ENCODE measurements around the gene MEGF6.

MEGF6 gene

DNA sequence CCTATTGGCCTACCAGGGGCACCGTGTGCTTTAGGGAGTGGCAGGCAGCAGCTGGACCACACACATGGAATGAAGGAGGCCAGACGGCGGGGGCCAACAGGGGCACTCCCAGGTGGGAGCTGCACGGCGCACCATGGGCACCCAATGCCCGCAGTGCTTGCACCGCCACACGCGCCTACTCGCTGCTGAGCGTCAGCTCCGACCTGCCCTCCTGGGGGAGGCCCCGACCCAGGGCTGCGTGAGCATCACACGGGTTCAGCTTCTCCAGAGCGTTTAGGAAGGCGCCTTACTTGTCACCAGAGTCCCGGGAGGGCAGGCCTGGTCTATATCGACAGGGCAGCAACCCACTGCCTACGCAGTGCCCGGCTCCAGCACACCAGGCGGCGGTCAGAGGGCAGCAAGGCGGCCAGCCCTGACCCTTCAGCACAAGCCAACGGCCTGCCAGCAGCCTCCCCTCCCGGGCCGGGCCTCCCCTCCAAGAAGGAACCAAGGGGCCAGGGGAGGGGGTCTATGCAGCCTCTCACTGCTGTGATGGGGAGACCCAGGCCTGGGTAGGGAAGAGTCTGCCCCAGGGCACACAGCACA lies 91.9 kb downstream of the MEGF6 start:
- no peak for DNase-seq (ENCODE audit: low read depth in 2 of 2)

DNA sequence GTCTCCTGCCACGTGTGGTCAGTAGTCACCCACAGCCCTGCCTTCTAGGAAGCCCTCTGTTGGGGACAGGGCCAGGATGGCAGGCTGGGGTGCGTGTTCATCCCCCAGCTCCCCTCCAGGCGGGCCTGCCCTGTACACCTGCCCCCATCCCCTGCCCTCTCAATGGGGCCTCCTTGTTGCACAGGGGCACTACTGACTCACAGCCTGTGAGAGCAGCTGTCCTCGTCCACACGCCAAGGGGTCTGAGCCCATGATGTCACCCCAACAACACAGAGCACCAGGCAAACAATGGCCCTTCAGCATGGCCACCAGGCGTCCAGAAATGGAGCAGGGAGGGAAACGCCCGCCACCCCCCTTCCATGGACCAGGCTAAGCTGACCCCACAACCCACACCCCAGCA lies 92.6 kb downstream of the MEGF6 start:
- no peak for DNase-seq (ENCODE audit: low read depth in 2 of 2)

DNA sequence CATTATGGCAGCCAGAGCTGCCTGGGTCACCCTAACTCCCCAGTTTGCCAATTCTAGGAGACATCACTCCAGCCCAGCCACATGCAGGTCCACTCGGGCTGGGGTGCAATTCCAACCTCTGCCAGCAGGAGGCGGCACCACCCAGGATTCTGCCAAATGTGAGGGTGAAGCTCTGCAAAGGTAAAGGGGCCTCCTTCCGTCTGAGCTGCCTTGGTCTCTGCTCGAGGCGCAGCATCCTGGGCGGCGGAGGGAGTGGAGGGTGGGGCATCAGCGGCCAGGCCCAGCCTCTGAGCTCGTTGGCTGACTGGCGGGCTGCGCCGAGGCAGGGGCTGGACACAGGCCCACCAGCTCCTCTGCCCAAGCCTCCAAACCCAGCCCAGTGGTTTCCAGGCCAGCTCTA lies 93.1 kb downstream of the MEGF6 start:
- DNase-seq (ENCODE audit: low read depth in 2 of 2): no peak

DNA sequence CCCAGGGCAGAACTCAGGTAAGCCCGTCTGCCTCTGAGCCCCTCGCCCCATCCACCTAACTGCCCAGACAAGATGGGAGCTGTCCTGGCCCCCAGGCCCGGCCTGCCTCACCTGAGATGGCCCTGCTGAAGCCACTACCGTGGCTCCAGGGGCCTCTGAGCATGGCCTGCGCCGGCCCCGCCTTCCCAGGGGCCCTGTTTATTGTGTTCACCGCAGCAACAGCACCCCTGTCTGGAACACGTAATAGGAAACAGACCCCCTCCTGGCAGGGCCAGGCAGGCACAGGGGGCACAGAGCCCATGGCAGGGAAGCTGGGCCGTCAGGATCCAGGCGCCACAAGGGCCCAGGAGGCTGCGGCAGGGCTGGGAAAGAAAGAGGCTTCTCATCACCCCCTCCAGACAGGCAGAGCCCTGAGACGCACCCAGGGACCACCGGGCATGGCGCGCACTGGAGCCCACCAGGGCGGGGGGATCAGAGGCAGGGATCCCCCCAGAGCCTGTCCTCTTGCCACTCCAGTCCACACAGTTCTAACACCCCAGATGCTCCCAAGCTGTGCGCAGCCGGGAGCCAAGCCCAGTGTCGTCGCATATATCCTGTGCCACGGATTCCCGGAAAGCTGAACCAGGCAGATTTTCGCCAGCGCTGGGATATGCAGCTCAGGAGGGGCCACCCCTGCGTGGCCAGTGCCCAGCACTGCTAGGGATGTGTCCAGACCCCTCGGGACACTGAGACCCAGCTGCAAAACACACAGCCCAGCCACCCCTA lies 94.2 kb downstream of the MEGF6 start:
- no peak for DNase-seq (ENCODE audit: low read depth in 2 of 2)

DNA sequence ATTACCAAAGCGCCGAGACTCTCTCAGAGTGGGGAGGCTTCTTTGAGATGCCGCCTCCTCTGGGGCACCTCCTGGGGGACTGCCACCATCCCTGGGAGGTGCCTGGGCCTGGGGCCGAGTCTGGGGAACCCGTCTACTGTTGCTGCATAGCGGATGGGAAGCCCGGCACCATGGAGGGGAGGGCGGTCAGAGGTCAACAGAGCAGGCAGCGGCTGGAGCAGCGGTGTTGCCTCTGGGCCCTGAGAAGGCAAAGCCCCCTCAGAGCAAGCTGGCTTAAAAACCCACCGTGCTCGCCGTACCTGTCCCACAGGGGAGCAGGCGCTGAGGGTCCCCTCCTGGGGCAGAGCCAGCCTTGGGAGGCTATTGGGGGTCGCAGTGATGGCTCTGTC lies 94.8 kb downstream of the MEGF6 start:
- no peak for DNase-seq (ENCODE audit: low read depth in 2 of 2)

DNA sequence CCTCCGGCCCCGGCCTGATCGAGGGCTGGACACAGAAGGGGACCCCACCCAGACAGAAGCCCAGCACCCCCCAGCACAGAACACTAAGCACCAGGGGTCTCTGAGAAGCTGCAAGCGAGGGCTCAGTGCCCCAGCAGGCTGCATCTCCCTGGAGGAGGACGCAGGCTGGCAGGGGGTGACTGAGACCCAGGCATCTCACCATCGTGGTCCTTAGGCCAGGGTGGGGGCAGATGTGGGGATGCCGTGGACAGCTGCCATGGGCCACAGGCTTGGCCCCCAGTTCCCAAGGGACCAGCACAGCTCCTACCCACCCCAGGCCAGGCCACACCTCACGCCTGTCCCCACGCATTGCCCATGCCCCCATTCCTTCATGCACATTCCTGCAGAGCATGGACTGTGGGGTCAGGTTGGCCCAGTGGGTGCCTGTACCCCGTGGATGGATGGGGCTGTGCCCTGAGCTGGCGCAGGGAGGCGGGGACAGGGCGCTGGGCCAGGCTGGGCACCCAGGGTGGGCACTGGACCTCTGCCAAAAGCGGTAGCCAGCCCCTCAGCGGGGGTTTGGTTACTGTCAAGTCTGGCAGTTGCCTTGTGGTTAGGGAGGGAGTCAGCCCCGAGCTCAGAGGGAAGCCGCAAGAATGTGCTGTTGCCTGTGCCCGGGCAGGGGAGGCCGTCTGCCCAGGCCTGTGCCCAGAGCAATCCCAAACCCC lies 95.4 kb downstream of the MEGF6 start:
- no peak for DNase-seq (ENCODE audit: low read depth in 2 of 2)

DNA sequence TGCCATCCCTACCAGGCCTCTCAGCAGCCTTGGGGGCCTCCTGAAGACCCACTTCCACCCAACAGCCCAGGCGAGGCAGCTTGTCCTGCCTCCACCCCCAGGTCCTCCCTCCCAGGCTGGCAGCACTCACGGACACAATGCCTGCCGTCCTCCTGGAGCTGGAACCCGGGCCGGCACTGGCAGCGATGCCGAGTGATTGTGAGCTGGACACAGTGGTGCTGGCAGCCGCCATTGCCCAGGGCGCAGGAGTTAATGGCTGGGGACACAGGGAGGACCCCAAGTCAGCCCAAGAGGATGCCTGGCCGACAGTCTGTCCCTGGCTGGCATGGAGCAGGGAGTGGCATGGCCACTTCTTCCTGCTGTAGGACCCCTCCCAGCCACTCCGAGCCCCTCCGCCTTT lies 96.0 kb downstream of the MEGF6 start:
- no peak for DNase-seq (ENCODE audit: low read depth in 2 of 2)

DNA sequence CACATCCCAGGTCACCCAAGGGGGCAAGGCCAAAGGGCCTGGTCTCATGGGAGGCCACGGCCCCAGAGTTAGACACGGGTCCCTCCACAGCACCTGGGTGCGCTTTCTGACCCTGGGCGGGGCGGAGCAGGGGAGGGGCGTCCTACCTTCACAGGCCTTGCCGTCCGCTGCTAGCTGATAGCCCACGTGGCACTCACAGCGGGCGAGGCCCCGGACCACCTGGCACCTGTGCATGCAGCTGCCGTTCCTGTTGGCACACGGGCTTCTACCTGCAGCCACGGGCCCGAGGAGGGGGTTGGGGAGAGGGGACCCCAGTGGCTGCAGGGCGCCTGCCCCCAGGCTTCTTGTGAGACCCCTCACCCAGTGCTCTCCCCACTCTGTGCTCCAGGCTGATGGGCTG lies 96.9 kb downstream of the MEGF6 start:
- no peak for DNase-seq (ENCODE audit: low read depth in 2 of 2)

DNA sequence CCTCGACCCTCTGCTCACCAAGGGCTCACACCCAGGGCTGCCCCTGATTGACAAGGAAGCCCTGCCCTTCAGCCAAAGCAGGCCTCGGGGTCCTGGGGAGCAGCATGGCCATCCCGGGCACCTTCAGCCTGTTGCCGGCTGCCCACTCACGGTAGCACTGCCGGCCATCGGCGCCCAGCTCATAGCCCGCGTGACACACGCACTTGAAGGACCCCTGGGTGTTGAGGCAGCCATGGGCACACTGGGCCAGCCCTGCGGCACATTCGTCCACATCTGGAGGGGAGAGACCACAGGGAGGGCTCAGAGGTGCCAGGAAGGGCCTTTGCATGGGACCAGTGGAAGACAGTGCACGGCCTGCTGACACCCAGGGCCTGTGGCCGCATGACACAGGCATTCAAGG lies 99.5 kb downstream of the MEGF6 start:
- no peak for DNase-seq (ENCODE audit: low read depth in 2 of 2)

DNA sequence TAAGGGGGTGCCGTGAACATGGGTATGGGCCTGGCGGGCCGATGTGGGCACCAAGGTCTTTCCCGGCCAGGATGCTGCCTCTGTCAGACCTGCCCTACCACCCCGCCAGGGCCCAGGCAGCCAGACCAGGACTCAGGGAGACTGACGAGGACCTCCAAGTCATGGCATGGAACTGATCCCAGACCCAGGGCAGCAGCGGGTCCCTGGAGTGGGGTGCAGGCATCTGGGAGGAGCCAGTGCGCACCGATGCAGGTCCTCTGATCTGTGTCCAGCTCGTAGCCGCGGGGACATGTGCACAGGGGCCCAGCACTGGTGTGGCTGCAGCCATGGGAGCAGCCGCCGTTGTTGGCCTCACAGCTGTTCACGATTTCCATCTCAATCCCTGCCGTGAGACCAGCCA lies 100.0 kb downstream of the MEGF6 start:
- no peak for DNase-seq (ENCODE audit: low read depth in 2 of 2)

DNA sequence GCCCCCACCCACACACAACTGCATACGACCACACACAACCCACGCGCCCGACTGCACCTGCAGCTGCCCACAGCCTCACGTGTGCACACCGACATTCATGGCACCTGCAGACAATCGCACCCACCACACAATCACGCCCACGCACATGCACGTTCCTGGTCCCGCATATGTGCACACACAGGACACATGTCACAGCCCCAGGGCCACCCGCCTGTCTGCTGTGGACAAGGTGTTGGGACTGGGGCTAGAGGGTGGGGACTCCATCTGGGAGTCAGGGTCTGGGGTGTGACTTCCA lies 100.4 kb downstream of the MEGF6 start:
- DNase-seq (ENCODE audit: low read depth in 2 of 2): no peak

DNA sequence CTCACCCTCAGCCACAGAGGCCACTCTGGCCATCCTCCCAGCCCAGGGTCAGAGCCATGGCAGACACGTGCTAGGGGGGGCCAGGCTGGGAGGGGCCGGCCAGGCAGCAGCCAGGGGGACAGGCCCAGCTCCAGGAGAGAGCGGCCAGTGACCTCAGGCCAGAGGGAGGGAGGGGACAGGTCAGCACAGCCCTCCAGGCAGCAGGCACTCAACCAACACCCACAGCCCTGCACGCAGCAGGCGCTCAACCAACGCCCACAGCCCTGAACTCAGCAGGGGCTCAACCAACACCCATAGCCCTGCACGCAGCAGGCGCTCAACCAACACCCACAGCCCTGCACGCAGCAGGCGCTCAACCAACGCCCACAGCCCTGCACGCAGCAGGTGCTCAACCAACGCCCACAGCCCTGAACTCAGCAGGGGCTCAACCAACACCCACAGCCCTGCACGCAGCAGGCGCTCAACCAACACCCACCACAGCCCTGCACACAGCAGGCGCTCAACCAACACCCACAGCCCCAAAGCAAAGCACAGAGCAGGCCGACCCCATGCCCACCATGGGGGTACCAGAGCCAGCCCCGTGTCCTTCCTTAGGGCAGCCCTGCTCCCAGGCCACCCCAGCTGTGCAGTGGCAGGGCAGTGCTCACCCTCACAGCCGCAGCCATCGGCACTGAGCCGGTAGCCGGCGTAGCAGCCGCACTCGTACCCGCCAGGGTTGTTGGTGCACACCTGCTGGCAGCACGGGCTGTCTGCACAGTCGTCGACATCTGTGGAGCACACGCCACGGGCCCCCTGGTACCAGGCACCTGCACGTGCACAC lies 101.0 kb downstream of the MEGF6 start:
- DNase-seq (ENCODE audit: low read depth in 2 of 2): no peak

DNA sequence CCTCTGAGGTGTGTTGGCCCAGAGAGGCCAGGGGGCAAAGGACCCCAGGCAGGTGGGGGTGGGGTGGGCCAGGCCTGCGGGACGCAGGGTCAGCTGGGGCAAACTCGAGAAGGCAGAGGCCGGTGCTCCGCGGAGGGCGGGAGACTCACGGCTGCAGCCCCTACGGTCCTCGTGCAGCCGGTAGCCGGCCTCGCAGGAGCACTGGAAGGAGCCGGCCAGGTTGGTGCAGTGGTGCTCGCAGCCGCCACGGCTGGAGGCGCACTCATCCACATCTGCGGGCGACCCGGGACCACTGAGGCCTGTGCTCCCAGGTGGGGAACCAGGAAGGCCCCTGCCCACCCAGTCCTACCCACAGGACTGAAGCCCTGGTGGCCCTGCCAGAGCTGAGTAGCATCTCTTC lies 101.6 kb downstream of the MEGF6 start:
- DNase-seq (ENCODE audit: low read depth in 2 of 2): no peak

DNA sequence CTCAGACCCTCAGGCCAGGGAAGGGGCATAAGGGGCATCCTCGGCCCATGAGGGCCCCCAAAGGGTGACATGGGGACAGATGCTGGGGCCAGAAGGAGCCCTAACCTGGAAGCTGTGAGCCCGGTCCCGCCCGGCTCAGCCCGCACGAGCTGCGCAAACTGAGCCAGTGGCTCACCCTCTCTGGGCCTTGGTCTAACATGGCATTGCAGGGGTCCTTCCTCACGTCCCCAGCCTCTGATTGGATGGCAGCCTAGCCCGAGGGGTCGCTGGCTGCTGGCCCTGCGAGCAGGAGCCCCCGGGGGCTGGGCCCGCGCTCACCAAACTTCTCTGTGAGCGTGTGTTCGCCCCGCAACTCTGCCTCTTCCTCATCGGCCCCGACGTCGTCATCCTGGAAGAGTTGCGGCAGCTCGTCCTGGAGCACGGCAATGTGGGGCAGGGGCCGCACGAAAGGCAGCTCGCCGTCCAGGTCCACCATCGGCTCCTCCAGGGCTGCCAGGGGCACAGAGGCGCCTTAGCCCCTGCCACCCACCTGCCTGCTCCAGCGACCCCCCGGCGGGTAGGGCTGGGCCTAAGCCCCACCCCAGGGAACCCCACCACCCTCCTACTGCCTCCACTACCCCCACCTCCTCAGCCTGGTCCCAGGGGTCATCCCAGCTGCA lies 102.4 kb downstream of the MEGF6 start:
- no peak for DNase-seq (ENCODE audit: low read depth in 2 of 2)

DNA sequence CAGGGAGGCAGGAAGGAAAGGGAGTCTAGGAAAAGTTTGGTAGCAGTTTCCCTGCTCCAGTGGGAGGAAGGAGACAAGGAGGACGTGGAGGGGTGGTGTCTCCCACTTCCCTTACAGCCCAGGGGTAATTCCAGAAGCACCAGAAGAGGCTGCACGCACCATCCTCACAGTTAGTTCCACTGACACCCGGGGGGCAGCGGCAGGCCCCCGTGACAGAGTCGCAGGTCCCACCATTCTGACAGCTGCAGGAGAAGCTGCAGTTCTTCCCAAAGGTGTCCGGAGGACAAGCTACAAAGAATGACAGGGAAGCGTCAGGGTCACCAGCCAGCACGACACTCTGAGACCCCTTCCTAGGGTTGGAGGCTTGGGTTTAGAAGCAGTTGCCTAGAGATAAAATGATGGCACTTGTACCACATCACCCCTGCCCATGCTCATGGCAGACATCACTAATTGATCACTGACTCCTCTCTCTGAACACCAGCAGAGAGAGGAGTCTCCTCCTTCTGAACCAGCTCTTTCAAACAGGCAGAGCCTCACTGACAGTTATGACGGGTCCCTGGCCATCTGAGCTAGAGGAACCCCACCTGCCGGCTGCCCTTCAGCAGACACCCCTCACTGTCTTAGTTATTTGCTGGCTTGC lies 103.6 kb downstream of the MEGF6 start:
- DNase-seq (ENCODE audit: low read depth in 2 of 2): no peak

DNA sequence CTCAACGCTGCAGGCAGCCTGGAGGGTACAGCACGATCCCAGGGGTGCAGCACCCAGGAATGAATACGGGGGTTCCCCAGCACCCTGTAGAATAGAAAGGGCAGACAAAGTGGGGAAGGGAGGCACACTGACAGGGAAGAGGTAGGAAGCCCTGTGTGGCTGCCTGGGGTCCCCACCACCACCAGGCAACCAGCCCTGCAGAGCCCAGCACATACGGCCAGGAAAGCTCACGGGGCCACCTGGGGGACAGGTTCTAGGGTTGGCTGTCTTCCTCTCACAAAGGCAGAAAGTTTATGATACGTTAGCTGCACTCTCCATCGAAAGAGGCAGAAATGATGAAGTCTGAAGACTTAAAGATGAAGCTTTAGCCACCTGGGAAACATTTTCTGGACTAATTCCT lies 104.4 kb downstream of the MEGF6 start:
- no peak for DNase-seq (ENCODE audit: low read depth in 2 of 2)

DNA sequence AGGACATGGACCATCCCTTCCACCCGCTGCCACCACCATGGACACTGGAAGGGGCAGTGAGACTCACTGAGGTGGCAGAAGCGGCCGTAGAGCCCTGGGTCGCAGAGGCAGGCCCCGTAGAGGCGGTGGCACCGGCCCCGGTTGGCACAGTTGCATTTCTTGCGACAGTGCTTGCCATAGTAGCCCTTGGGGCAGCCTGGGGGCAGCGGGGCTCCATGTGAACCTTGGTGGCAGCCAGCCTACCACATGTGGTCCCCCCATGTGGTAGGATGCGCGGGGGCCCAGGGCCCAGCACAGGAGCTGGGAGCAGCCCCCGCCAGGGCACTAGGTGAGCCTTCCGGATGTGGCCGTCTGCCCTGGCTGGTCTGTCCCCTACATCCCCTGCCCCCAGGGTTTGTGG lies 105.3 kb downstream of the MEGF6 start:
- DNase-seq (ENCODE audit: low read depth in 2 of 2): no peak

DNA sequence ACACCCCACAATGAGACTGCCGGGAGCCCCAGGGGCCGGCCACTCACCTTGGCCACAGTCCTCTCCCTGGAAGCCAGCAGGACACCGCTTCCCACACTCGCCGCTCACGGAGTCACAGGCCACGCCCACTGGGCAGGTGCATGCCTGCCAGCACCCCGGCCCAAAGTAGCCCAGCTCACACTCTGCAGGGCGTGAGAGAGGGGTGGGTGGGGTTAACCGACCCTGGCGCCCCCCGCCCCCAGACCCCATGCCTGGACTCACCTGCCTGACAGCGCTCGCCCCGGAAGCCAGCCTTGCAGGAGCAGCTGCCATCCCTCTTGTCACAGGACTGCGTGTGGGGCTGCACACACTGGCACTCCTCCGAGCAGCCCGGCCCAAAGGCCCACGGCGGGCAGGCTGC lies 106.1 kb downstream of the MEGF6 start:
- DNase-seq (ENCODE audit: low read depth in 2 of 2): no peak

DNA sequence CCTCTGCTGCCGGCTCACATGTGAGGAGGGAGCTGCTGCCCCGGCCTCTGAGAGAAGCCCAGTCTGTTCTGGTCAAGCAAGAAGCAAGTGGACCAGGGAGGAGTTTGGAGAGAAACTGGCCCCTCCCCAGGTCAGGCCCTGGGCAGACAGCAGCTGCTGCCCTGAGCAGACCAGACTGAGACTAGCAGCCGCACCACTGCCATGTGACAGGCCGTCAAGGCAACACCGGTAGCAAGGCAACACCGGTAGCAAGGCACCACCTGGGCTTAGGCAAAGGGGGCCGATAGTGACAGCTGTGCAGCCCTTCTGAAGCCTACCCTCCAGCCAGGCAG lies 106.5 kb downstream of the MEGF6 start:
- no peak for DNase-seq (ENCODE audit: low read depth in 2 of 2)

DNA sequence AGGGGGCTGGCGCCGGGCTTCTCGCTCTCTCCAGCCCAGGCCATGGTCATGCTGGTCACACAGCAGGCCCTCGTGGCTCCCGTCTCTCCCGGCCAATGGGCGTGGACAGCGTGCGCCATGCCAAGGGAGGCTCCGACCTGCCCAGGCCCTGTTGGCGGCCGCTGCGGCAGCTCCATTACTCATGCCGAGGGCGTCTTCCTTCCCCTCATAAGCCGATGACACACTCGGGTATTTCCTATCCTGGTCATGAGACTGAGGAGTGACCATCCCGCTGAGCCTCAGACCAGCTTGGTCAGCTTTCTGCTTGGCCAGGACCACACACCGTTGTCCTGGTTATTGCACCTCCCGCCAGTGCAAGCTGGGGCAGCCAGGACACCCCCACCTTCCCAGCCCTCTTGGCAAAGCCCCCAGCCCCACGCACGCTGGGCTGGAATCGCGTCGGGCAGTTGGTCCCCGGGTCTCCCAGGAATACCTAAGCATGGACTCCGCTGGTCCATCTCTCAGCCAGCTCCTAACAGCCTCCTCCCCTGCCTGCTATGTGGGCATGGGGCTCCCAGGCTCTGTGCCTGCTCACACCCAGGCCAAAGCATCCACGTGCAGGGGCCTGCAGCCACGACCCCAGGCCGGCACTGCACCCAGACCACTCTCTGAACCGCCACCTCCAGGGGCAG lies 107.0 kb downstream of the MEGF6 start:
- no peak for DNase-seq (ENCODE audit: low read depth in 2 of 2)

DNA sequence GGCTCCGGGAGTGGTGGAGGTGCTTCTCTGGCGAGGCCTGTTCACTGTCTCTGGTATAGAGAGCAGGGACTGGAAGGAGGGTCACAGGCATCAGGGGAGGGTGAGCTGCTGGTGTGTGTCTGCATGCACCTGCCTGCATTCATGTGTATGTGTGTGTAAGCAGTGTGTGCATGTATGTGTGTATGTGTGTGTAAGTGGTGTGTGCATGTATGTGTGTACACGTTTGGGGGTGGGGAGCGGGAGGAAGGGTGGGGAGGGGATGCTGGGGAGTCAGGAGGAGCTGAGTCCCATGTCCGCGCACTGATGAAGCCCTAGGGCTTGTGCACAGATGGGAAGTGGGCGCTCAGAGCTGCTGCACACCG lies 107.8 kb downstream of the MEGF6 start:
- no peak for DNase-seq (ENCODE audit: low read depth in 2 of 2)
